K562 (cell line): Measurements from ENCODE around the gene NPR1. TPM values are rescaled to one million over a fixed set of nuclear protein-coding genes. Genes with fewer than 3 reads are reported as not detected.

ENCODE experiments used
- ATAC-seq: fragments of 200-7000 bp; cut with Tn5 transposase; 3 replicates; pipeline ENCODE4 v1.9.1; 2020; ENCODE audit warnings: moderate library complexity
- BruUV-seq: library from RNA; stranded (reverse); fragments of 400-500 nt; replicated peaks from 2 replicates; lab custom pipeline; 2021; lab: Mats Ljungman, UMichigan
- CTCF ChIA-PET: fragments of 300-600 bp; formaldehyde crosslinking; extraction: SDS; loops from one replicate; lab custom pipeline; 2021; ENCODE audit warnings: low intra/inter-chr PET ratio; lab: Yijun Ruan, JAX
- POLR2A ChIA-PET: fragments of 300-600, 350-650 bp; sonication (Branson Sonifier 250); formaldehyde crosslinking; extraction: SDS; loops from one replicate; lab custom pipeline; 2021; ENCODE audit warnings: antibody characterized with exemption, inconsistent platforms; lab: Yijun Ruan, JAX
- DNase-seq, 4 experiments: peaks; one replicate each; pipeline versions ENCODE4 v3.0.0 to v3.0.0-alpha.2; 2011 to 2018; ENCODE audit warnings: low spot score in 3 of 4, mixed read lengths in 3 of 4; ENCODE audit errors: extremely low read depth in 1 of 4
- FAIRE-seq: peaks from 2 replicates; lab custom pipeline; 2011; peaks lifted over from hg19 to GRCh38; lab: Jason Lieb, UNC
- H2AFZ ChIP-seq: 2 replicates; pipeline ENCODE4 v1.6.0; 2011; ENCODE audit warnings: low read depth, low read length, control low read depth, inconsistent platforms
- H3K27ac ChIP-seq: fragments of 200-600 bp; 3 replicates; pipeline ENCODE4 v1.8.0; 2011; ENCODE audit warnings: low read depth, mild to moderate bottlenecking, control low read depth, inconsistent platforms, low read length, moderate library complexity, mixed read lengths; ENCODE audit errors: extremely low read depth
- H3K27me3 ChIP-seq, 2 experiments: fragments of 300-600 bp in 1 of 2; 2 replicates in 1 of 2; 3 replicates in 1 of 2; pipeline versions ENCODE4 v1.6.0 to v1.8.0; 2011; ENCODE audit warnings: inconsistent platforms in 2 of 2, low read length in 2 of 2, mild to moderate bottlenecking in 1 of 2, mixed read lengths in 1 of 2, moderate library complexity in 1 of 2; ENCODE audit not compliant: control insufficient read depth in 2 of 2, insufficient read depth in 2 of 2
- H3K36me3 ChIP-seq: fragments of 300-600 bp; 3 replicates; pipeline ENCODE4 v1.8.0; 2011; ENCODE audit warnings: mild to moderate bottlenecking, low read length, inconsistent platforms; ENCODE audit not compliant: control insufficient read depth, insufficient read depth
- H3K4me1 ChIP-seq, 2 experiments: fragments of 200-600 bp in 1 of 2; replicated peaks in 1 of 2; 2 replicates in 1 of 2; 3 replicates in 1 of 2; pipeline versions ENCODE4 v1.5.1 to v1.8.0; 2011; ENCODE audit warnings: inconsistent platforms in 2 of 2, low read length in 2 of 2, mild to moderate bottlenecking in 1 of 2, mixed read lengths in 1 of 2, moderate library complexity in 1 of 2; ENCODE audit not compliant: control insufficient read depth in 2 of 2, insufficient read depth in 2 of 2
- H3K4me2 ChIP-seq: 2 replicates; pipeline ENCODE4 v1.6.1; 2011; ENCODE audit warnings: low read length, control low read depth, inconsistent platforms, mixed read lengths; ENCODE audit not compliant: insufficient read depth
- H3K4me3 ChIP-seq: fragments of 200-600 bp; sonication (generic), shearing (Covaris generic); 2 replicates; pipeline ENCODE4 v1.5.1; 2016; ENCODE audit warnings: control low read depth, inconsistent platforms
- H3K79me2 ChIP-seq: fragments of 200-600 bp; 3 replicates; pipeline ENCODE4 v1.8.0; 2011; ENCODE audit warnings: low read length, inconsistent platforms; ENCODE audit not compliant: control insufficient read depth, insufficient read depth
- H3K9ac ChIP-seq, 2 experiments: 2 replicates each; pipeline versions ENCODE4 v1.6.0 to v1.6.1; 2011; ENCODE audit warnings: low read depth in 2 of 2, low read length in 2 of 2, control low read depth in 1 of 2, inconsistent platforms in 1 of 2, mild to moderate bottlenecking in 1 of 2, mixed read lengths in 1 of 2; ENCODE audit not compliant: insufficient read depth in 1 of 2
- H3K9me1 ChIP-seq: one replicate; pipeline ENCODE4 v1.6.0; 2011; ENCODE audit warnings: inconsistent platforms, mild to moderate bottlenecking, low read length, moderate library complexity; ENCODE audit not compliant: control insufficient read depth, insufficient read depth
- H3K9me3 ChIP-seq: replicated peaks from 2 replicates; pipeline ENCODE4 v1.5.1; 2011; ENCODE audit warnings: low read depth, low read length, inconsistent platforms; ENCODE audit not compliant: control insufficient read depth, insufficient read depth
- H4K20me1 ChIP-seq: replicated peaks from 2 replicates; pipeline ENCODE4 v1.6.1; 2011; ENCODE audit warnings: low read length, inconsistent platforms, mixed read lengths; ENCODE audit not compliant: control insufficient read depth, insufficient read depth
- CBFA2T2 ChIP-seq: fragments of 450-650 bp; conservative IDR thresholded peaks from 2 replicates; pipeline ENCODE4 v1.6.1; 2017; ENCODE audit warnings: mild to moderate bottlenecking
- GABPB2 ChIP-seq: fragments of 250-450 bp; sonication (Bioruptor Pico); conservative IDR thresholded peaks from 2 replicates; pipeline ENCODE4 v1.5.1; 2021; ENCODE audit warnings: mild to moderate bottlenecking
- HNRNPLL ChIP-seq: fragments of 200-400 bp; formaldehyde crosslinking; IDR thresholded peaks from 2 replicates; pipeline ENCODE4 v1.6.1; 2017; ENCODE audit warnings: low read length, low read depth, mild to moderate bottlenecking; ENCODE audit not compliant: poor library complexity, severe bottlenecking
- MEIS2 ChIP-seq: fragments of 450-650 bp; IDR thresholded peaks from 2 replicates; pipeline ENCODE4 v1.6.1; 2014; ENCODE audit warnings: mild to moderate bottlenecking; ENCODE audit not compliant: partially characterized antibody
- NCOA1 ChIP-seq: fragments of 450-650 bp; IDR thresholded peaks from 2 replicates; pipeline ENCODE4 v1.6.1; 2016; ENCODE audit warnings: low read depth
- PTBP1 ChIP-seq: fragments of 200-400 bp; formaldehyde crosslinking; IDR thresholded peaks from 2 replicates; pipeline ENCODE4 v1.6.1; 2017; ENCODE audit warnings: low read depth, low read length
- TBP ChIP-seq: optimal IDR thresholded peaks from 2 replicates; pipeline ENCODE3; 2011; ENCODE audit warnings: low read depth, low read length, improper control_type of control experiment
- TEAD2 ChIP-seq: fragments of 450-650 bp; IDR thresholded peaks from 2 replicates; pipeline ENCODE4 v1.6.1; 2016; ENCODE audit warnings: missing genetic modification characterization, control low read depth, missing compliant biosample characterization
- TRIM25 ChIP-seq: fragments of 450-650 bp; IDR thresholded peaks from 2 replicates; pipeline ENCODE4 v1.7.0; 2016; ENCODE audit warnings: borderline replicate concordance
- ZNF134 ChIP-seq: fragments of 250-450 bp; sonication (Bioruptor Pico); conservative IDR thresholded peaks from 2 replicates; pipeline ENCODE4 v1.4.0; 2020
- ZNF239 ChIP-seq: fragments of 250-450 bp; sonication (Bioruptor Pico); IDR thresholded peaks from 2 replicates; pipeline ENCODE4 v1.4.0; 2020; ENCODE audit warnings: mild to moderate bottlenecking
- ZNF589 ChIP-seq: fragments of 200-800 bp; sonication (Bioruptor generic); IDR thresholded peaks from 2 replicates; pipeline ENCODE4 v1.6.1; 2016; ENCODE audit warnings: low read depth, missing genetic modification characterization, missing compliant biosample characterization
- ZNF696 ChIP-seq: fragments of 250-450 bp; sonication (Bioruptor Pico); conservative IDR thresholded peaks from 2 replicates; pipeline ENCODE4 v1.4.0; 2020; ENCODE audit warnings: mild to moderate bottlenecking, moderate library complexity
- WGBS: fragments of 100-300 bp; shearing (Covaris generic); methylation state at CpG from one replicate; pipeline ENCODE4 v1.1.6; 2016; ENCODE audit warnings: low coverage, mixed read lengths; ENCODE audit not compliant: insufficient coverage; ENCODE audit errors: missing lambda C conversion rate; 5-methylcytosine and 5-hydroxymethylcytosine counted together
- in situ Hi-C: fragments of 300-500 bp; cut with MboI; formaldehyde crosslinking; loops from 4 replicates; pipeline ENCODE4 v1.15.0; 2018; ENCODE audit warnings: inconsistent platforms, mixed read lengths
- intact Hi-C: fragments of 100-400 bp; cut with micrococcal nuclease; formaldehyde crosslinking; loops from 2 replicates; pipeline ENCODE4 v1.14.2; 2022
- polyA plus RNA-seq, 8 experiments: library from polyadenylated mRNA; depleted of rRNA in 4 of 8; stranded (reverse) in 5 of 8; unstranded in 3 of 8; fragments of >200 nt; fragmentation: Nextera tagmentation in 2 of 8; fragmentation: Illumina TruSeq in 1 of 8; extraction: Ambion mirVana in 2 of 8; extraction: Trizol in 1 of 8; gene quantifications; 2 replicates each; pipeline versions ENCODE4 v1.2.1 to v1.2.3, GENCODE V29; 2011 to 2014; ENCODE audit warnings: inconsistent platforms in 1 of 8, missing spikeins in 1 of 8
- total RNA-seq, 7 experiments: library from RNA; depleted of rRNA in 6 of 7; stranded (reverse); fragments of >200 nt in 6 of 7; fragmentation: Illumina TruSeq in 2 of 7; extraction: Trizol in 2 of 7; gene quantifications; 2 replicates each; pipeline versions ENCODE4 v1.2.1 to v1.2.3, GENCODE V29; 2011 to 2021; ENCODE audit warnings: low replicate concordance in 1 of 7
- TF ChIP-seq, protein P1 (sequence below): fragments of 450-650 bp; IDR thresholded peaks from 2 replicates; pipeline ENCODE4 v1.6.1; 2016; ENCODE audit warnings: low read depth

NPR1 gene
- total and polyA plus RNA-seq, 9 of the 15 experiments (the other 6 are each of a cell fraction or from before 2014, with no cell fraction given): 0.05 to 0.16 (median 0.06) TPM; not detected in 6

- Histone ChIP-seq H3K4me3 (no peak overlapping the region), H3K4me2 (no peak overlapping the region), H3K9ac (0 out of 4 replicates have a peak overlapping the region, but pooled peaks of 1 of the 2 experiments have one; percentile 51), H3K27ac (no peak overlapping the region), H3K36me3 (no peaks in the 10 kb centered on the region), H3K27me3 (peaks cover 0 to 6% of the 10 kb centered on the region in 2 experiments; a peak in 1 of 5 replicates), H3K9me1 (peaks cover 3% of the 10 kb centered on the region), H2AFZ (peak overlapping the region; percentile 58; the same call in 1 of the 2 replicates), H3K79me2 (no peaks in the 10 kb centered on the region), H3K4me1 (peaks cover 3 to 23% of the 10 kb centered on the region in 2 experiments; a peak in 4 of 5 replicates), H4K20me1 (no peaks in the 10 kb centered on the region), H3K9me3 (no peaks in the 10 kb centered on the region)
- POLR2A ChIA-PET: interaction anchor here (1.1 kb wide), 1 partner anchor 139 kb away, joined by 4 read pairs; no protein-coding TSS in a partner anchor
- CTCF ChIA-PET: no interaction called here
- DNase-seq (no peak), ATAC-seq (no peak), FAIRE-seq (no peak)
- 66% methylated on average over 15 of the region's 18 CpGs for WGBS
- in situ Hi-C loops: no loop called here
- intact Hi-C loops: no loop called here
- BruUV-seq: no TSS peak
- TF ChIP-seq ZNF589 (no peak), GABPB2 (no peak), TBP (no peak), MEIS2 (no peak), TEAD2 (tag) (no peak), ZNF239 (no peak), HNRNPLL (no peak), CBFA2T2 (no peak), TRIM25 (no peak), NCOA1 (no peak), ZNF696 (CRISPR knock-in tag) (no peak), PTBP1 (no peak), ZNF134 (CRISPR knock-in tag) (no peak)
- TF ChIP-seq, protein P1, sequence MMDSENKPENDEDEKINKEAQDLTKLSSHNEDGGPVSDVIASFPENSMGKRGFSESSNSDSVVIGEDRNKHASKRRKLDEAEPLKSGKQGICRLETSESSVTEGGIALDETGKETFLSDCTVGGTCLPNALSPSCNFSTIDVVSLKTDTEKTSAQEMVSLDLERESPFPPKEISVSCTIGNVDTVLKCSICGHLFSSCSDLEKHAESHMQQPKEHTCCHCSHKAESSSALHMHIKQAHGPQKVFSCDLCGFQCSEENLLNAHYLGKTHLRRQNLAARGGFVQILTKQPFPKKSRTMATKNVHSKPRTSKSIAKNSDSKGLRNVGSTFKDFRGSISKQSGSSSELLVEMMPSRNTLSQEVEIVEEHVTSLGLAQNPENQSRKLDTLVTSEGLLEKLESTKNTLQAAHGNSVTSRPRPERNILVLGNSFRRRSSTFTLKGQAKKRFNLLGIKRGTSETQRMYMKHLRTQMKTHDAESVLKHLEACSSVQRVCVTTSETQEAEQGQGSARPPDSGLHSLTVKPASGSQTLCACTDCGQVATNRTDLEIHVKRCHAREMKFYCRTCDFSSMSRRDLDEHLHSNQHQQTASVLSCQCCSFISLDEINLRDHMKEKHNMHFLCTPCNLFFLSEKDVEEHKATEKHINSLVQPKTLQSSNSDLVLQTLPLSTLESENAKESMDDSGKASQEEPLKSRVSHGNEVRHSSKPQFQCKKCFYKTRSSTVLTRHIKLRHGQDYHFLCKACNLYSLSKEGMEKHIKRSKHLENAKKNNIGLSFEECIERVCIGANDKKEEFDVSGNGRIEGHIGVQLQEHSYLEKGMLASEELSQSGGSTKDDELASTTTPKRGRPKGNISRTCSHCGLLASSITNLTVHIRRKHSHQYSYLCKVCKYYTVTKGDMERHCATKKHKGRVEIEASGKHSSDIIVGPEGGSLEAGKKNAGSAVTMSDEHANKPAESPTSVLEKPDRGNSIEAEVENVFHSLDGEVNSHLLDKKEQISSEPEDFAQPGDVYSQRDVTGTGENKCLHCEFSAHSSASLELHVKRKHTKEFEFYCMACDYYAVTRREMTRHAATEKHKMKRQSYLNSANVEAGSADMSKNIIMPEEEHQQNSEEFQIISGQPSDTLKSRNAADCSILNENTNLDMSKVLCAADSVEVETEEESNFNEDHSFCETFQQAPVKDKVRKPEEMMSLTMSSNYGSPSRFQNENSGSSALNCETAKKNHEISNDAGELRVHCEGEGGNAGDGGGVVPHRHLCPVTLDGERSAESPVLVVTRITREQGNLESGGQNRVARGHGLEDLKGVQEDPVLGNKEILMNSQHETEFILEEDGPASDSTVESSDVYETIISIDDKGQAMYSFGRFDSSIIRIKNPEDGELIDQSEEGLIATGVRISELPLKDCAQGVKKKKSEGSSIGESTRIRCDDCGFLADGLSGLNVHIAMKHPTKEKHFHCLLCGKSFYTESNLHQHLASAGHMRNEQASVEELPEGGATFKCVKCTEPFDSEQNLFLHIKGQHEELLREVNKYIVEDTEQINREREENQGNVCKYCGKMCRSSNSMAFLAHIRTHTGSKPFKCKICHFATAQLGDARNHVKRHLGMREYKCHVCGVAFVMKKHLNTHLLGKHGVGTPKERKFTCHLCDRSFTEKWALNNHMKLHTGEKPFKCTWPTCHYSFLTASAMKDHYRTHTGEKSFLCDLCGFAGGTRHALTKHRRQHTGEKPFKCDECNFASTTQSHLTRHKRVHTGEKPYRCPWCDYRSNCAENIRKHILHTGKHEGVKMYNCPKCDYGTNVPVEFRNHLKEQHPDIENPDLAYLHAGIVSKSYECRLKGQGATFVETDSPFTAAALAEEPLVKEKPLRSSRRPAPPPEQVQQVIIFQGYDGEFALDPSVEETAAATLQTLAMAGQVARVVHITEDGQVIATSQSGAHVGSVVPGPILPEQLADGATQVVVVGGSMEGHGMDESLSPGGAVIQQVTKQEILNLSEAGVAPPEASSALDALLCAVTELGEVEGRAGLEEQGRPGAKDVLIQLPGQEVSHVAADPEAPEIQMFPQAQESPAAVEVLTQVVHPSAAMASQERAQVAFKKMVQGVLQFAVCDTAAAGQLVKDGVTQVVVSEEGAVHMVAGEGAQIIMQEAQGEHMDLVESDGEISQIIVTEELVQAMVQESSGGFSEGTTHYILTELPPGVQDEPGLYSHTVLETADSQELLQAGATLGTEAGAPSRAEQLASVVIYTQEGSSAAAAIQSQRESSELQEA: no peak
These were observed 10.3 kb downstream of the NPR1 start for GRCh38 chr1:153688736-153689328.
